GM21576 (cell line): ENCODE measurements around the gene SLC18B1.
A peak's percentile ranks its signal among the peaks of the same experiment; 100 is the strongest.

ENCODE experiments used
- ATAC-seq: cut with Tn5 transposase; IDR thresholded peaks from one replicate; pipeline ENCODE4 v1.9.1; 2021; ENCODE audit warnings: mild to moderate bottlenecking, moderate library complexity; ENCODE audit not compliant: unreplicated experiment

Gene SLC18B1

GRCh38 chr6:132746048-132746447, 52.4 kb downstream of the SLC18B1 start:
- ATAC-seq: no peak

GRCh38 chr6:132742495-132742894, 55.9 kb downstream of the SLC18B1 start:
- no peak for ATAC-seq

GRCh38 chr6:132741281-132741680, 57.2 kb downstream of the SLC18B1 start:
- no peak for ATAC-seq

- ATAC-seq: no peak
These were observed 62.2 kb downstream of the SLC18B1 start for GRCh38 chr6:132736239-132736638.

GRCh38 chr6:132734694-132735236, 63.7 kb downstream of the SLC18B1 start:
- ATAC-seq: no peak

- no peak for ATAC-seq
These were observed 64.6 kb downstream of the SLC18B1 start for GRCh38 chr6:132733814-132734213.

- ATAC-seq: no peak
These were observed 65.2 kb downstream of the SLC18B1 start for GRCh38 chr6:132733283-132733682.

GRCh38 chr6:132731086-132731485, 67.4 kb downstream of the SLC18B1 start:
- ATAC-seq: no peak

GRCh38 chr6:132730560-132730959, 67.9 kb downstream of the SLC18B1 start:
- ATAC-seq: no peak

GRCh38 chr6:132728616-132729015, 69.8 kb downstream of the SLC18B1 start:
- ATAC-seq: no peak

GRCh38 chr6:132726608-132726975, 71.8 kb downstream of the SLC18B1 start:
- no peak for ATAC-seq

GRCh38 chr6:132725947-132726607, 72.4 kb downstream of the SLC18B1 start:
- ATAC-seq: peak; percentile 64

GRCh38 chr6:132725471-132725870, 73.0 kb downstream of the SLC18B1 start:
- ATAC-seq: no peak

- ATAC-seq: no peak
These were observed 78.5 kb downstream of the SLC18B1 start for GRCh38 chr6:132719736-132720448.
